Erythroblast (primary cell): ENCODE data around the gene CYTH1.

Experiments used
- GATA1 ChIP-seq: IDR thresholded peaks from 2 replicates; pipeline ENCODE4 v1.6.1; 2011; ENCODE audit warnings: low read depth, mild to moderate bottlenecking, control low read depth, low read length, moderate library complexity
- POLR2A ChIP-seq: IDR thresholded peaks from 2 replicates; pipeline ENCODE4 v1.6.1; 2011; ENCODE audit warnings: mild to moderate bottlenecking, low read length

- TF ChIP-seq POLR2A (no peak), GATA1 (no peak)
These were observed 38.8 kb upstream of the CYTH1 start for GRCh38 chr17:78820841-78821240.
